ENCODE results near the gene SNRPA1. TPM values are rescaled to one million over a fixed set of nuclear protein-coding genes. Genes with fewer than 3 reads are reported as not detected.

The SNRPA1 gene
- total and polyA plus RNA-seq, 2 of the 13 experiments (the other 11 are each of a cell fraction or from before 2014, with no cell fraction given), result 41.2 to 108 TPM

GRCh38 chr15:101313041-101313761, 18.2 kb upstream of the SNRPA1 start:
- Histone ChIP-seq H3K4me3 (replicated peaks in 1 of 3; ENCODE audit: insufficient read depth in 1 of 3, low read depth in 2 of 3, low read length in 3 of 3) (no peak overlapping the region), H3K27ac (ENCODE audit: extremely low read length, insufficient read depth, low read length) (no peak overlapping the region), H4K20me1 (ENCODE audit: insufficient read depth, low read length) (no peaks in the 10 kb centered on the region), H3K36me3 (replicated peaks in 1 of 2; ENCODE audit: control insufficient read depth in 1 of 2, insufficient read depth in 2 of 2, low read length in 2 of 2) (peaks cover 22 to 37% of the 10 kb centered on the region in 2 experiments), H2AFZ (ENCODE audit: low read length) (no peak overlapping the region), H3K79me2 (ENCODE audit: insufficient read depth, low read length) (no peaks in the 10 kb centered on the region), H3K9ac (ENCODE audit: insufficient read depth, low read depth, low read length) (no peak overlapping the region), H3K27me3 (ENCODE audit: control insufficient read depth in 1 of 2, insufficient read depth in 2 of 2, low read length in 2 of 2) (no peaks in the 10 kb centered on the region; a peak in 1 of 5 replicates), H3K4me2 (ENCODE audit: low read depth, low read length) (no peak overlapping the region), H3K4me1 (ENCODE audit: insufficient read depth, low read length) (no peaks in the 10 kb centered on the region), H3K9me3 (ENCODE audit: low read length) (no peaks in the 10 kb centered on the region)
- WGBS (ENCODE audit: low lambda C conversion rate), result 90% methylated on average over 16 of the region's 21 CpGs
- no TSS peak for BruUV-seq (replicated peaks)
- no peak for TF ChIP-seq ARID2 (CRISPR knock-in tag; IDR thresholded peaks at IDR 0.05; ENCODE audit: borderline replicate concordance)
- TF ChIP-seq, protein P1, sequence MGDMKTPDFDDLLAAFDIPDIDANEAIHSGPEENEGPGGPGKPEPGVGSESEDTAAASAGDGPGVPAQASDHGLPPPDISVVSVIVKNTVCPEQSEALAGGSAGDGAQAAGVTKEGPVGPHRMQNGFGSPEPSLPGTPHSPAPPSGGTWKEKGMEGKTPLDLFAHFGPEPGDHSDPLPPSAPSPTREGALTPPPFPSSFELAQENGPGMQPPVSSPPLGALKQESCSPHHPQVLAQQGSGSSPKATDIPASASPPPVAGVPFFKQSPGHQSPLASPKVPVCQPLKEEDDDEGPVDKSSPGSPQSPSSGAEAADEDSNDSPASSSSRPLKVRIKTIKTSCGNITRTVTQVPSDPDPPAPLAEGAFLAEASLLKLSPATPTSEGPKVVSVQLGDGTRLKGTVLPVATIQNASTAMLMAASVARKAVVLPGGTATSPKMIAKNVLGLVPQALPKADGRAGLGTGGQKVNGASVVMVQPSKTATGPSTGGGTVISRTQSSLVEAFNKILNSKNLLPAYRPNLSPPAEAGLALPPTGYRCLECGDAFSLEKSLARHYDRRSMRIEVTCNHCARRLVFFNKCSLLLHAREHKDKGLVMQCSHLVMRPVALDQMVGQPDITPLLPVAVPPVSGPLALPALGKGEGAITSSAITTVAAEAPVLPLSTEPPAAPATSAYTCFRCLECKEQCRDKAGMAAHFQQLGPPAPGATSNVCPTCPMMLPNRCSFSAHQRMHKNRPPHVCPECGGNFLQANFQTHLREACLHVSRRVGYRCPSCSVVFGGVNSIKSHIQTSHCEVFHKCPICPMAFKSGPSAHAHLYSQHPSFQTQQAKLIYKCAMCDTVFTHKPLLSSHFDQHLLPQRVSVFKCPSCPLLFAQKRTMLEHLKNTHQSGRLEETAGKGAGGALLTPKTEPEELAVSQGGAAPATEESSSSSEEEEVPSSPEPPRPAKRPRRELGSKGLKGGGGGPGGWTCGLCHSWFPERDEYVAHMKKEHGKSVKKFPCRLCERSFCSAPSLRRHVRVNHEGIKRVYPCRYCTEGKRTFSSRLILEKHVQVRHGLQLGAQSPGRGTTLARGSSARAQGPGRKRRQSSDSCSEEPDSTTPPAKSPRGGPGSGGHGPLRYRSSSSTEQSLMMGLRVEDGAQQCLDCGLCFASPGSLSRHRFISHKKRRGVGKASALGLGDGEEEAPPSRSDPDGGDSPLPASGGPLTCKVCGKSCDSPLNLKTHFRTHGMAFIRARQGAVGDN (CRISPR knock-in tag; IDR thresholded peaks at IDR 0.05), result 0 out of 2 replicates have a peak, but pooled peaks have one; percentile 13
- in situ Hi-C loops (cut with HindIII; ENCODE audit: extremely low pct_ligation_motif_present, low pct_unique_long_range_greater_than_20kb) (no loop called here), intact Hi-C loops (cut with micrococcal nuclease; ENCODE audit: unreplicated experiment) (no loop called here)
- FAIRE-seq (no peak), DNase-seq (ENCODE audit: low spot score) (no peak), ATAC-seq (no peak)
- POLR2A ChIA-PET, result no interaction called here
- CTCF ChIA-PET (ENCODE audit: low intra/inter-chr PET ratio, low total read pairs), result no interaction called here

GRCh38 chr15:101310508-101310907, 15.5 kb upstream of the SNRPA1 start:
- Histone ChIP-seq H3K4me2 (ENCODE audit: low read depth, low read length) (no peak overlapping the region), H3K79me2 (ENCODE audit: insufficient read depth, low read length) (no peaks in the 10 kb centered on the region), H4K20me1 (ENCODE audit: insufficient read depth, low read length) (no peaks in the 10 kb centered on the region), H3K9me3 (ENCODE audit: low read length) (no peaks in the 10 kb centered on the region), H3K4me3 (replicated peaks in 1 of 3; ENCODE audit: insufficient read depth in 1 of 3, low read depth in 2 of 3, low read length in 3 of 3) (no peak overlapping the region), H3K9ac (ENCODE audit: insufficient read depth, low read depth, low read length) (no peak overlapping the region), H2AFZ (ENCODE audit: low read length) (no peak overlapping the region), H3K27me3 (ENCODE audit: control insufficient read depth in 1 of 2, insufficient read depth in 2 of 2, low read length in 2 of 2) (no peaks in the 10 kb centered on the region; a peak in 1 of 5 replicates), H3K27ac (ENCODE audit: extremely low read length, insufficient read depth, low read length) (no peak overlapping the region), H3K36me3 (replicated peaks in 1 of 2; ENCODE audit: control insufficient read depth in 1 of 2, insufficient read depth in 2 of 2, low read length in 2 of 2) (peaks cover 16 to 25% of the 10 kb centered on the region in 2 experiments; a peak in 4 of 5 replicates), H3K4me1 (ENCODE audit: insufficient read depth, low read length) (no peaks in the 10 kb centered on the region)
- DNase-seq (ENCODE audit: low spot score), result no peak
- BruUV-seq (replicated peaks), result no TSS peak
- CTCF ChIA-PET (ENCODE audit: low intra/inter-chr PET ratio, low total read pairs), result no interaction called here
- no peak for FAIRE-seq
- ATAC-seq, result no peak
- in situ Hi-C loops (cut with HindIII; ENCODE audit: extremely low pct_ligation_motif_present, low pct_unique_long_range_greater_than_20kb) (no loop called here), intact Hi-C loops (cut with micrococcal nuclease; ENCODE audit: unreplicated experiment) (no loop called here)
- POLR2A ChIA-PET, result no interaction called here
- 93% methylated on average over 3 of the region's 7 CpGs for WGBS (ENCODE audit: low lambda C conversion rate)
- TF ChIP-seq ARID2 (CRISPR knock-in tag; IDR thresholded peaks at IDR 0.05; ENCODE audit: borderline replicate concordance) (no peak), TSC22D2 (CRISPR knock-in tag; IDR thresholded peaks at IDR 0.05; ENCODE audit: borderline replicate concordance) (no peak), ZFP41 (CRISPR knock-in tag; IDR thresholded peaks at IDR 0.05; ENCODE audit: borderline replicate concordance) (no peak), PAWR (CRISPR knock-in tag; IDR thresholded peaks at IDR 0.05; ENCODE audit: borderline replicate concordance) (no peak), SP140L (CRISPR knock-in tag; IDR thresholded peaks at IDR 0.05; ENCODE audit: borderline replicate concordance) (no peak), EED (CRISPR knock-in tag; IDR thresholded peaks at IDR 0.05) (no peak), GFI1 (CRISPR knock-in tag; IDR thresholded peaks at IDR 0.05; ENCODE audit: borderline replicate concordance) (no peak)
- TF ChIP-seq, protein P2, sequence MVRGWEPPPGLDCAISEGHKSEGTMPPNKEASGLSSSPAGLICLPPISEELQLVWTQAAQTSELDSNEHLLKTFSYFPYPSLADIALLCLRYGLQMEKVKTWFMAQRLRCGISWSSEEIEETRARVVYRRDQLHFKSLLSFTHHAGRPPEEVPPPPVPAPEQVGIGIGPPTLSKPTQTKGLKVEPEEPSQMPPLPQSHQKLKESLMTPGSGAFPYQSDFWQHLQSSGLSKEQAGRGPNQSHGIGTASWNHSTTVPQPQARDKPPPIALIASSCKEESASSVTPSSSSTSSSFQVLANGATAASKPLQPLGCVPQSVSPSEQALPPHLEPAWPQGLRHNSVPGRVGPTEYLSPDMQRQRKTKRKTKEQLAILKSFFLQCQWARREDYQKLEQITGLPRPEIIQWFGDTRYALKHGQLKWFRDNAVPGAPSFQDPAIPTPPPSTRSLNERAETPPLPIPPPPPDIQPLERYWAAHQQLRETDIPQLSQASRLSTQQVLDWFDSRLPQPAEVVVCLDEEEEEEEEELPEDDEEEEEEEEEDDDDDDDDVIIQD (CRISPR knock-in tag; IDR thresholded peaks at IDR 0.05; ENCODE audit: low read depth), result no peak
- TF ChIP-seq, protein P3, sequence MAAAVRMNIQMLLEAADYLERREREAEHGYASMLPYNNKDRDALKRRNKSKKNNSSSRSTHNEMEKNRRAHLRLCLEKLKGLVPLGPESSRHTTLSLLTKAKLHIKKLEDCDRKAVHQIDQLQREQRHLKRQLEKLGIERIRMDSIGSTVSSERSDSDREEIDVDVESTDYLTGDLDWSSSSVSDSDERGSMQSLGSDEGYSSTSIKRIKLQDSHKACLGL (CRISPR knock-in tag; IDR thresholded peaks at IDR 0.05), result no peak

All from HepG2 (cell line).